GM23248 (cell line): ENCODE data around the gene SNCG.

Source experiments
- EZH2 ChIP-seq: fragments of 200-600 bp; sonication (generic); IDR thresholded peaks from 2 replicates; pipeline ENCODE4 v1.6.1; 2018; ENCODE audit warnings: antibody characterized with exemption, mild to moderate bottlenecking; ENCODE audit not compliant: insufficient read depth, poor library complexity, severe bottlenecking
- EZH2phosphoT487 ChIP-seq: fragments of 200-600 bp; sonication (generic); IDR thresholded peaks from 2 replicates; pipeline ENCODE4 v1.6.1; 2018; ENCODE audit warnings: antibody characterized with exemption, moderate library complexity, mild to moderate bottlenecking, low read depth; ENCODE audit not compliant: insufficient read depth

GRCh38 chr10:86944907-86945306, 13.5 kb upstream of the SNCG start:
- TF ChIP-seq EZH2 (no peak), EZH2phosphoT487 (no peak)
